Stimulated activated CD8-positive, alpha-beta memory T cell treated with anti-CD3 and anti-CD28 coated beads, Interleukin-4, amount 100 ng/mL, for 24 hours (primary cell): Measurements from ENCODE around the gene RAPGEF2.
"Not testable (repeated sequence)": the region's sequence is repeated elsewhere in the genome, so short reads cannot be mapped to it uniquely, and the experiment has no call there.

Source experiments
- DNase-seq: peaks from one replicate; pipeline ENCODE4 v3.0.0-alpha.2; 2020; ENCODE audit warnings: low read depth

Gene RAPGEF2

DNA sequence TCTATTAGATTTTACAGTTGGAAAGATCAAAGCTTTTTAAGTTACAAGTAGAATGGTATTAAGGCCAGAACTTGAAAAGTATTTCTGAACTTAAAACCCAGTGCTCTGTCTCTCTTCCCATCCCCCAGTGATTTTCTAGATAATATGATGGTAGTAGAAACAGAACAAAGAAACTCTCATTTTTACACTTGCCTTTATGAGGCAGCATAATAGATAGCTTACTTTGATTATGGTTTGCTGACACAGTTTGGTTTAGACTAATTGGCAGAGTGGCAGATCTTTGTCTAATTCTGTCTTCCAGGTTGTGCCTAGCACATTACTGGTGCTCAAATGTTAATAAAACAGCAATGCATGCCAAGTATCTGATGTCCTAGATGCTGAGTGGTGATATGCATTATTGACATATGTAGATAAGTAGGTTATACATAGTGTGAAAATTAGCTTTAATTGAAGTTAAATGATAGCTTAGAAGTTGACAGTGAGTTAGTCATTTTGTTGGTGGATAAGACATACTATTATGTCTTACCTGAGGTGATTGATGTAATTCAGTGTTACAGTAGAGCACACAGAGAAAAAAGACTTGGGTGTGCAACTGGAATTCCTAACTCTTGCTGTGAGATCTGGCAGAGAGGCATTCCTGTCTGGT, 4.3 kb upstream of the RAPGEF2 start:
- no peak for DNase-seq

DNA sequence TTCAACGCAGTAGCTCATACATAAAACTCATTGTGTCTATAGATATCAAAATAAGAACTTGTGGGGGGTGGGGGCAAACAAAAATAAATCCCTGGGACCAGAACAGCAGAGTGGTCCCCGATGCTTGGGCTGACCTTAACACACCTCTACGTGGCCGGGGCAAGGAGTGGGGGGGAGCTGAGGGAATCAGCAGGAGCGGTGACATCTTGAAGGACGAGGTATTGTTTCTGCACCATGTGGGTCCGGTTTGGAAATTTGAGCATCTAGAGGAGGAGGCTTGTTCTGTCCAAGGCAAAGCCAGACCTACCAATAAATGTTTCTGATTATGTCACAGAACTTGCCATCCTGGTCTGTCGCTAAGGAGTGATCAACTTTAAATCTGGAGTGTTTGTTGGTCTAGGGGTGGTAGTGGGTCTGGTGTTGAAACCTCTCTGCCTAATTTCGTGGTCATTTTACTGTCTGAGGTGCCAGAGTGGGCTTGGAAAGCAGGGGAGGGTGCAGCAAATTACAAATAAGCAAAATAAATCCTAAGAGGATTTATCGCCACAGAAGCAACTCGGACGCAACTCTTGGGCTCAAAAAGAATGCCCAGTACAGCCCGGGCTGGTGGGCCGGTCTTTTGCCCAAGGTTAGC, 774 bp upstream of the RAPGEF2 start:
- DNase-seq, result no peak

DNA sequence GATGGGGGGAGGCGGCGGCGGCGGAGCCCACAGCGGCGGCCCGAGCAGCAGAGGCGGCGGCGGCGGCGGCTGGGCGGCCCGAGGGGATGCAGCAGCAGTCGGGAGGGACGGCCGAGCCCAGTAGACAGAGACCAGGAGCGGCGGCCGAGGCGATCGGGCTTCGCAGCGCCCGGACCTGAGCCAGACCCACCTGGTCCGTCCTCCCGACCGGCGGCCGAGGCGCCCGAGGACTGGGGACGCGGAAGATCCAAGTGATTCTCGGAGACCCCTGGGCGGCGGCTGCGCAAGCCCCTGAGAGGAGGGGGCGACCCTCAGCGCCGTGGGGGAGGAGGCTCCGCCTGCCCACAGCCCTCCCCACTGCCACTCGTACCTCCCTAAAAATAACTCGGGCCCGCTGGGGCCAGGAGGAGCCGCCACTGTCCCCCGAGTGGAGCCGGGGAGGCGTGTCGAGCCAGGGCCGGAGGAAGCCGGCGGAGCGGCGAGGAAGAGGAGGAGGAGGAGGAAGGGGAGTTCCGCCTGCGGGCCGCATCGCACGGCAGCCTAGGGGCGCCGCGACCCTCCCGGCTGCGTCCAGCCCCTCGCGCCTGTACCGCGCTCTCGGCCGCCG, 608 bp downstream of the RAPGEF2 start:
- DNase-seq, result peak; percentile 7

DNA sequence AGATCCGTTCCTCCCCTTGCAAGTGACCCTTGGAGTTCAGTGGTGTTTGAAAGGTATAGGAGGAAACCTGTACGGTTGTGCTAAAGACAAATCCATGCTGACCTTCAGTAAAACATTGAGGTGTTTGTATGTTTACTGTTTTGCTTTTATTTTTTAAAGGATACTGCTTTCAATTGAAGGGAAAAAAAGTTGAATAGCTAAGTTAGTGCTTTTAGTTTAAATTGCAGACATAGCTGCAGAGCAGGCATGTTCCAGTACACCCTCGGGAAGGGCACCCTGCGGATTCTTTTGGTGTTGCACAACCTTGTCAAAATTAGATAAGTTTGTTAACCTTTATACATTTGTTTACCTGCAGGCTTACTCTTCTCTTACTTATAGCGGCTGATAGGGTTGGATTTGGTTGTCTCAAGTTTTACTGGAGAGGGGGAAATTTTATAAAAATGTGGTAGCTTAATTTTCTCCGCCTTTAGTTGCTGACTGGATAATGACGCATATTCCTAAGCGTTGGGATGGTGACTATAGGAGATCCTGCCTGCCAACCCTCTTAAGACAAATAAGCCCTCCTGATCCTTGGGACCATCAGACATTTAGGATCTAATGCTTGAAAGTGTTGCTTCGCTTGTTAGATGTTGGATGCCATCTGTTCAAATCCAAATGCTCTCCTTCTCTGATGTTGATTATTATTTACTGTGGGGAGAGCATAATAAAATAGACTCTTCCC, 2.0 kb downstream of the RAPGEF2 start:
- DNase-seq, result no peak

DNA sequence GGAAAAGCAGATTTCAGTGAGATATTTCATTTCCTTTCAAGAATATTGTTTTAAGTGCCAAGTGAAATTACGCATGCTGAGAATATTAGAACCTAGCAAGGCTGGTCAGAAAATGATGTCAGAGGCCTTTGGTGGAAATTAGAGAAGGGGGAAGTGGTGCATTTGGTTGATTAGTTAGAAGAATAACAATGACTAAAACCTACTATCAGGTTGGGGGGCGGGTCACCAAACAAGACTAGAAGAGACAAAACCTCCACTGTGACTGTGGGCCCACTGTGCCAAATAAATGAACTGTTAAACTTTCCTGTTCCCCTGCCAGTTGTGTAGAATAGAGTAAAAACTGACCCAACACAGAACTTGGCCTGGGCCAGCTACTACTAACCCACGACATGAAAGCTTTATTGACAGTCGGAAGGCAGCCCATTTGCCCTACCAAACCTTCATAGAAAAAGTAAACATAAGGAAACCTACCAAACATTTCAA, 2.9 kb downstream of the RAPGEF2 start:
- DNase-seq, result no peak

DNA sequence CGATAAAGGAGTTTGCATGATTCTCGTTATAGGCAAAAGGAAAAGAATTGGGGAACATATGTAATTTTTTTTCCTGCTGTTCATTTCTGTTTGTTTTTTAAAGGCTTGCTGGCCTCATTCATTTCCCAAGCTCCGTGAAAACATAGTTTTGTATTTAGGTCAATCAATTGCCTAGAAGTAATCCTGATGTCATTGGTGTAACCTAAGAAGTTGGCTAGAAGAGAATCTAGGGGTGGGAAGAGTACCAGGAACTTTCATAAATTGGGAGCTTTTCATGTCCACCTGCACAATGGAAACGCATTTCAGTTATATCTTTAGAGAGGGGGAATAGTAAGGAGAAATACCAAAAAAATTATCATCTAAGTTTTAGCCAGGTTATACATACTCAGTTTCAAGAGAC, 3.8 kb downstream of the RAPGEF2 start:
- DNase-seq, result no peak

DNA sequence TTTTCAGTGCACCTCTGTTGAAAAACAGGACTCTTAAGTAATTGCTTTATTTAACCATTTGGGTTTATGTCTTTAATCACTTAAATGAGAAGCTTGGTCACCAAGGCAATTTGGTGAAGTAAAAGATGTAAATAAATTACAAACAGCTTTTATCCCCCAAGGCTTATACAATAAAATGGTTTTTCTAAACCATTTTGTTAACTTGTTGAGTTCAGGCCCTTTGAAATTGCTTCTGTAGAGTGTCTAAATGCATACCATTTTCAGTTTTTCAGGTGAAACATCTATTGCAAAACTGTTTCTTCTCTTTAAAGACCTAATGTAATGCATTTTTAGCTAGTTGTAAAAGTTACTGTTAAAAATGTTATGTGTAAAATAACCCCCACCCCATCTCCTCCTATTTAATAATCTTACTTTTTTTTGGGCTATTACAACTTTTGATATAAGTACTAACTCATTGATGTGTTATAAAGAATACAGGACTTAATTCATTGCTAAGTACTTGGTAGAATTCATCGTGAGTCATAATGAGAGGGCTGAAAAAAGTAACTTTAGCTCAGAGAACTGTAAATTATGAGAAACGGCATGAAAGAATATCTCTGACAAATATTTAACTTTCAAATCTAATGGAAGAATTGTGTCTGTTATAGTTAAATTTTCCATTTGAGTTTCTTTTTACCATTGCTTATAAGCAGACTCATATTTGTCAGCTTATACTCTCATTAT, 4.5 kb downstream of the RAPGEF2 start:
- DNase-seq, result no peak

DNA sequence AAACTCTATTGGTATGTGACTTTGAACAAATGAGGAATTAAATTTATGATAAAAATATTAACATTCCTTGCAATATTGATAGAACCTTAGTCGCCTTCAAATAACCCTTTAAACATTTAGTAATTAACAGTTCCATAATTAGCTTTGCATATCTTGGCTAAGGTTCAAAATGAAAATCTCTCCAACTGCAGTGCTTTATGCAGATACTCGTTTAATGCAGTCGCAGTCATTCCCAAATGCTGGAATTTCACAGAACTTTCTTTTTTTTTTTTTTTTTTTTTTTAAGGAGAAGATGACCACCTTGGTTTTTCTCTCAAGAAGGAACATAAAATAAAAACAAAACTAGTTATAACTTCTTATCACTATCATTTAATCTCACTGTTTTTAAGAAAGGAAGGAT, 5.2 kb downstream of the RAPGEF2 start:
- DNase-seq, result no peak

DNA sequence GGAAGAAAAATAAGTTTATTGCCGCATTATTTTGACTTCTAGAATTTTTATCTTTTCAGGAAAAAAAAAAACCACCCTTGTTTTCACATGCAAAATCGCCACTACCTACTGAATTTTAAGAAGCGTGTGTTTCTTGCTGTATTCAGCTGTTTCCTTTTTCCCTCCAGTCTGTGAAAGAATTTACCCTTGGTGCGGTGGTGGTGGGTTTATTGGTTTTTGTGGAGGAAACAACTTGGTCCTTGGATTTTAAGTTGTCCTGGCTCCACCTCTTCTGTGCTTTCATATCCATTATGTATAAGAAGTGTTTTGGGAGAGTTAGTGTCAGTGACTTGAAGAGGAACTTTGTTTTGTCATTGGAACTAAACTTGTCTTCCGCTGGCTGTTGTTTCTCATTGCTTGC, 8.1 kb downstream of the RAPGEF2 start:
- DNase-seq, result no peak

DNA sequence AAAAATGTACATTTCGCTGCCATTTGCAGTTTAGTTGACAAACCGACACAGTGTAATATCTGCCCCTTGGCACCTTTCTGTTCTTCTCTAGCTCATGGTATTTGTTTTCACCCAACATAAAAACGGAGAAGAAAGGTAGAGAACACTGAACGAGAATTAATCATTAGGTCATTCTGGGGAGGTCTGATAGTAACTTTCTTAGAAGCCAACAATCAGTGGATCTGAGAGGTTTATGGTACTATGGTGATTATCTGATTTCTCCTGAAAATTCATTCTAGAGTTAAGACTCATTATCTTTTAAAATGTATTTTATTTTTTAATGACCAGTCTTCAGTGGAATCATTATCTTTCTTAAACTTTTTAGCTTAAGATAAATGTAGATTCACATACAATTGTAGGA, 8.5 kb downstream of the RAPGEF2 start:
- no peak for DNase-seq

DNA sequence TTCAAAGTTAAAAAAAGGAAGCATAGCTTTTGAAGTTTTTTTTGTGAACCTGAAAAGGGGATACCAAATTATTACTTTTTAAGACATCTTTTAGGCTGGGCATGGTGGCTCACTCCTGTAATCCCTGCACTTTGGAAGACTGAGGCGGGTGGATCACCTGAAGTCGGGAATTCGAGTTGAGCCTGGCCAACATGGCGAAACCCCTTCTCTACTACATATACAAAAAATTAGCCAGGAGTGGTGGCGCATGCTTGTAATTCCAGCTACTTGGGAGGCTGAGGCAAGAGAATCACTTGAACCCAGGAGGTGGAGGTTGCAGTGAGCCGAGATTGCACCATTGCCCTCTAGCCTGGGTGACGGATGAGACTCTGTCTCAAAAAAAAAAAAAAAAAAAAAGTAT, 10.5 kb downstream of the RAPGEF2 start:
- DNase-seq, result not testable (repeated sequence)

DNA sequence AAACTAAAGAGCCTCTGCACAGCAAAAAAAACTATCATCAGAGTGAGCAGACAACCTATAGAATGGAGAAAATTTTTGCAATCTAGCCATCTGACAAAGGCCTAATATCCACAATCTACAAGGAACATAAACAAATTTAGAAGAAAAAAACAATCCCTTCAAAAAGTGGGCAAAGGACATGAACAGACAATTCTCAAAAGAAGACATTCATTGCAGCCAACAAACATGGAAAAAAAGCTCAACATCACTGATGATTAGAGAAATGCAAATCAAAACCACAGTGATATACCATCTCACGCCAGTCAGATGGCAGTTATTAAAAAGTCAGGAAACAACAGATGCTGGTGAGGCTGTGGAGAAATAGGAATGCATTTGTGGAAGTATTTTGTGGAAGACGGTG, 13.2 kb downstream of the RAPGEF2 start:
- DNase-seq, result not testable (repeated sequence)

DNA sequence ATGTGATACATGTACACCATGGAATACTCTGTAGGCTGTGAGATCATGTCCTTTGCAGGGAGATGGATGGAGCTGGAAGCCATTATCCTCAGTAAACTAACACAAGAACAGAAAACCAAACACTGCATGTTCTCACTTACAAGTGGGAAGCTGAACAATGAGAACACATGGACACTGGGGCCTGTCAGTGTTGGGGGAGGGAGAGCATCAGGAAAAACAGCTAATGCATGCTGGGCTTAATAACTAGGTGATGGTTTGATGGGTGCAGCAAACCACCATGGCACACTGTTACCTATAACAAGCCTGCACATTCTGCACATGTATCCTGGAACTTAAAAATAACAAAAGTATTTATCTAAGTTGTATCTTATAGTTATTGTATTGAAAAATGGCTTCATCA, 13.8 kb downstream of the RAPGEF2 start:
- DNase-seq, result not testable (repeated sequence)

DNA sequence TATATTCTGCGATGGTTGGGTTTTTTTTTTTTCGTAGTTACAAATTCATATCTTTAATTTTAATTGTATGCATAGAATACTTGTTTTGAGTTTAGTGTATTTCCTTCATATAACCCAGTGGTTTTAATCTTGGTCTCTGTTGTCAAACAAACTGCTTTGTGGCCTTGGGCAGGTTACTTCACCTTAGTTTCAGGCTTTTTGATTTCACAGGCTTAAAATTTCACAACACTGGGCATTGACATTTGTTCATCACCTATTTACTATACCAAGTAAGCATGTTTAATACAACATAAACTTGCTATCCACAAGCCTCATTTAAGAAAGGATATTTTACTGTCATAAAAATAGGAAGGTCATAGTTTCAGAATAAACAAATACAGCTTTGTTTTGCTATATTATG, 14.7 kb downstream of the RAPGEF2 start:
- no peak for DNase-seq

DNA sequence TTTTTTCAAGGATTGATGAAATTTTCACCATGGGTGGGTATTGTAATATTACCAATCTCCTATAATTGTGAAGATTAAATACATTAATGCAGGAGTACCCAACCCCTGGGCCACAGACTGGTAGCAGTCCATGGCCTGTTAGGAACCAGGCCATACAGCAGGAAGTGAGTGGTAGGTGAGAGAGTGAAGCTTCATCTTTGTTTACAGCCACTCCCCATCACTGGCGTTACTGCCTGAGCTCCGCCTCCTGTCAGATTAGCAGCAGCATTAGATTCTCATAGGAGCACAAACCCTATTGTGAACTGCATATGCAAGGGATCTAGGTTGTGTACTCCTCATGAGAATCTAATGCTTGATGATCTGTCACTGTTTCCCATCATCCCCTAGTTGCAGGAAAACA, 15.1 kb downstream of the RAPGEF2 start:
- DNase-seq, result no peak

DNA sequence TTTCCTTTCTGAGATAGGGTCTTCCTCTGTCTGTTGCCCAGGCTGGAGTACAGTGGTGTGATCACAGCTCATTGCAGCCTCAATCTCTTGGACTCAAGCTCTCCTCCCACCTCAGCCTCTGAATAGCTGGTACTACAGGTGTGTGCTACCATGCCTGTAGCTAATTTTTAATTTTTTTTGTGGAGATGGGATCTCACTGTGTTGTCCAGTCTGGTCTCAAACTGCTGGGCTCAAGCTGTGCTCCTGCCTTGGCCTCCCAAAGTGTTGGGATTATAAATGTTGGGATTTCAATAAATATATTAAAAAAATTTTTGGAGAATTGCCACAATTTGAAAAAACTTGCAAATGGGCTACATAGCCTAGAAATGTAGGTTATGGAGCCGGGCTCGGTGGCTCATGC, 18.5 kb downstream of the RAPGEF2 start:
- DNase-seq, result no peak

DNA sequence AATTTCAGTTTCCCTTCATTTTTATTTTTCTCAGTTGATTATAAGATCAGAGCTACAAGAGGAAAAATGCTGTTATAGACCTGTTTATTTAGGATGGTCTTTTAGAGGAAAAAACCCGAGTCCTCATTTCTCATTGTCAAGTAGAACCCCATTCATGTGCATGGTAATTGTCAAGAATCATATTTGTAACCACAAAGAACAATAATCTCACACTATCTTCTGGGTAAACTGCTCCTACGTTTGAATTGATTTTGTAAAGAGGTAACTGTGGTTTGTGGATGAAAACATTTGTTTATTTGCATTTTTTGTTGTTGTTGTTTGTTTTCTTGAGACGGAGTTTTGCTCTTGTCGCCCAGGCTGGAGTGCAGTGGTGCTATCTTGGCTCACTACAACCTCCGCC, 23.8 kb downstream of the RAPGEF2 start:
- DNase-seq, result no peak

DNA sequence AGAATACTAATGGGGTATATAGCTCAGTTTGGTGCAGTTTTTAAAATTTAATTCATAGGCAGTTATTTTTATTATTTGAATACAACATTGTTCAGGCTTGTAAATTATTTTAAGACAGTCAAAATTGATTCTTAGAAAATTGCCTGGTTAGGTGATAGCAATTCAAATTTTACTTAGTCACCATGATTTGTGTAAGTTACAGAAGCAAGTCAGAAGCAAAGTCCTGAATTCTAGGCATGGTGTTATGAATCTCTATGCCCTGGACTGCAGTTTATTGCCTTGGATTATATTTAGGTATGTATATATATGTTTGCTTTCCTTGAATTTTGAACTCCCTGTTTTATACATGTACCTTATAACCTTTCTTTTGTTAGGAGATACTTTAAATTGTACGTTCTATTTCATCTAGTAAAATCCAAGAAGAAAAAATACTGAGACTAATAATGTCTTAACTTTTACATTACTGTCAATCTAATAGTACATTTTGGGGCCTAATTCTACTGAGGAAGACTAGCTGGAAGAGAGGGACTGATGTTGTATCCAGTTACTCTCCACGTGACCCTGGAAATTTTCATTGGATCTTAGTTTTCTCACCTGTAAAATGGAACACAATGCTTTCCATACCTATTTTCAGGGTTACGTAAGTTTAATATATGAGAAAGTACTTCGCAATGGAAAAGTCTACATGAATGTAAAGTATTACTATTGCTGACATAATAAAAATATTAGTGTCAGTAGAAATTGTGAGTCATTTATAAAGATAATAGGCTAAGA, 25.1 kb downstream of the RAPGEF2 start:
- DNase-seq, result no peak

DNA sequence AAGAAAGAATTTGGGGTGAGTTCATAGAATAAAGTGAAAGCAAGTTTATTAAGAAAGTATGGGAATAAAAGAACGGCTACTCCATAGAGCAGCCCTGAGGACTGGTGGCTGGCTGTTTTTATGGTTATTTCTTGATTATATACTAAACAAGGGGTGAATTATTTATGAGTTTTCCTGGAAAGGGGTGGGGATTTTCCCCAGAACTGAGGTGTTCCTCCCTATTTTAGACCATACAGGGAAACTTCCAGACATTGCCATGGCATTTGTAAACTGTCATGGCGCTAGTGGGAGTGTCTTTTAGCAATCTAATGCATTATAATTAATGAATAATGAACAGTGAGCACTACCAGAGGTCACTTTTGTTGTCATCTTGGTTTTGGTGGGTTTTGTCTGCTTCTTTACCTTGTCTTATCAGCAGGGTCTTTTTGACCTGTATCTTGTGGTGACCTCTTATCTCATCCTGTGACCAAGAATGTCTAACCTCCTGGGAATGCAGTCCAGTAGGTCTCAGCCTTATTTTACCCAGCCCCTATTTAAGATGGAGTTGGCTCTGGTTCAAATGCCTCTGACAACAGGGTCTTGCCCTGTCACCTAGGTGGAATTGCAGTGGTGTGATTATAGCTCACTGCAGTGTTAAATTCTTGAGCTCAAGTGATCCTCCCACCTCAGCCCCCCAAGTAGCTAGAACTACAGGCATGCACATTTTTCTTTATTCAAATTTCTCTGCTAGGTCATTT, 27.1 kb downstream of the RAPGEF2 start:
- DNase-seq, result no peak

DNA sequence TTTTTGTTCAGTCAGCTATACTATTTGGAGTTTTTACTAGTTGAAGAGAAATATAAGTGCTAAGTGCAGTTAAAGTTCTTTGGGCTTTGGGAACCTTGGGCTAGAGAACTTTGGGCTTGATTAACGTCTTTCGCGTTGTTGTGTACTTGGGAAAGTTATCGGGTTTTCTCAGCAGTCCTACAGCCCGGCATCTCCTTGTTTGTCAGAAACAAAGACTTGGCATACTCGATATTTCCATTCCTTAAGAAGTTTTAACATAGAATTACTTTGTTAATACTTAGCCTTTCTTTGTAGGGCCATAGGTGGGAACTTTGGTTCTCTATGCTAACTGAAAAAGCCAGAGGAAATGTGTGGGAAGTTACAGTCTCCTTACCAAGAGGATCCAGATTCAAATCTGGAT, 28.7 kb downstream of the RAPGEF2 start:
- DNase-seq, result no peak

DNA sequence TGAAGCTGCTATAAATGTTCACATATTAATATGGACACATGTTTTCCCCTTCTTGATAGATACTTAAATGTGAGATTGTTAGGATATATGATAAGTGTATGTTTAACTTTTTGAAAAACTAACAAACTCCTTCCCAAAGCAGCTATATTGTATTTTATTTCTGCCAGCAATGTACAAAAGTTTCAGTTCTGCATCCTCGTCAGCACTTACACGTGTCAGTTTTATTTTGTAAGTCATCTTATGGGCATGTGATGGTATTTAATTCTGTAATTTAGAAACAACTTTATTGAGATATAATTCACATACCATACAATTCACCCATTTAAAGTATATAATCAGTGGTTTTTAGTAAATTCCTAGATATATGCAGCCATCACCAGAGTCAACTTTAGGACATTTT, 31.6 kb downstream of the RAPGEF2 start:
- no peak for DNase-seq
